GM12878 (cell line): ENCODE data around the gene TTLL11. TPM values are rescaled to one million over a fixed set of nuclear protein-coding genes. Genes with fewer than 3 reads are reported as not detected.

Experiments
- ATAC-seq: fragments of 200-7000 bp; cut with Tn5 transposase; 3 replicates; pipeline ENCODE4 v1.9.1; 2020; ENCODE audit warnings: mild to moderate bottlenecking, moderate library complexity
- BruUV-seq: library from RNA; stranded (reverse); fragments of 400-500 nt; replicated peaks from 2 replicates; lab custom pipeline; 2021; lab: Mats Ljungman, UMichigan
- CTCF ChIA-PET: fragments of 300-600 bp; sonication (Branson Sonifier 250); formaldehyde crosslinking; extraction: SDS; loops from one replicate; lab custom pipeline; 2021; ENCODE audit warnings: inconsistent platforms; lab: Yijun Ruan, JAX
- POLR2A ChIA-PET: fragments of 350-600 bp; formaldehyde crosslinking; extraction: SDS; loops from one replicate; lab custom pipeline; 2021; ENCODE audit warnings: inconsistent platforms; lab: Charles Lee
- RAD21 ChIA-PET: fragments of 300-600 bp; sonication (Branson Sonifier 250); formaldehyde crosslinking; loops from one replicate; lab custom pipeline; 2023; ENCODE audit warnings: antibody characterized with exemption; ENCODE audit not compliant: unreplicated experiment; lab: Charles Lee
- SMC1A ChIA-PET: fragments of 300-600 bp; sonication (Branson Sonifier 250); formaldehyde crosslinking; loops from one replicate; lab custom pipeline; 2023; ENCODE audit not compliant: unreplicated experiment, uncharacterized antibody; lab: Charles Lee
- DNase-seq: peaks from one replicate; pipeline ENCODE4 v3.0.0-alpha.2; 2011; ENCODE audit warnings: low read depth, low spot score
- FAIRE-seq: peaks from 3 replicates; lab custom pipeline; 2011; peaks lifted over from hg19 to GRCh38; lab: Jason Lieb, UNC
- H2AFZ ChIP-seq: 2 replicates; pipeline ENCODE4 v1.6.0; 2011; ENCODE audit warnings: low read depth, low read length, control low read depth; ENCODE audit not compliant: control insufficient read depth
- H3K27ac ChIP-seq: 2 replicates; pipeline ENCODE4 v1.5.1; 2011; ENCODE audit warnings: control low read depth; ENCODE audit not compliant: control insufficient read depth, insufficient read depth
- H3K27me3 ChIP-seq, 2 experiments: replicated peaks in 1 of 2; 2 replicates each; pipeline versions ENCODE4 v1.6.0 to v1.6.1; 2011; ENCODE audit warnings: low read length in 1 of 2; ENCODE audit not compliant: control insufficient read depth in 2 of 2, insufficient read depth in 2 of 2
- H3K36me3 ChIP-seq, 2 experiments: 2 replicates each; pipeline ENCODE4 v1.5.1; 2011; ENCODE audit warnings: low read length in 1 of 2; ENCODE audit not compliant: control insufficient read depth in 2 of 2, insufficient read depth in 2 of 2
- H3K4me1 ChIP-seq: 2 replicates; pipeline ENCODE4 v1.6.1; 2011; ENCODE audit warnings: mild to moderate bottlenecking, low read length, moderate library complexity, mixed read lengths; ENCODE audit not compliant: control insufficient read depth, insufficient read depth
- H3K4me2 ChIP-seq: 2 replicates; pipeline ENCODE4 v1.6.0; 2011; ENCODE audit warnings: control low read depth; ENCODE audit not compliant: control insufficient read depth, insufficient read depth
- H3K4me3 ChIP-seq: fragments of 200-600 bp; sonication (generic); 2 replicates; pipeline ENCODE4 v1.5.1; 2016
- H3K79me2 ChIP-seq: 2 replicates; pipeline ENCODE4 v1.6.0; 2011; ENCODE audit warnings: low read length; ENCODE audit not compliant: control insufficient read depth, insufficient read depth
- H3K9ac ChIP-seq: 2 replicates; pipeline ENCODE4 v1.8.0; 2011; ENCODE audit warnings: low read length, control low read depth, mixed read lengths; ENCODE audit not compliant: control insufficient read depth, insufficient read depth
- H3K9me3 ChIP-seq: replicated peaks from 3 replicates; pipeline ENCODE4 v1.5.1; 2011; ENCODE audit warnings: mild to moderate bottlenecking, low read length; ENCODE audit not compliant: control insufficient read depth, insufficient read depth
- H4K20me1 ChIP-seq: 2 replicates; pipeline ENCODE4 v1.6.0; 2011; ENCODE audit not compliant: control insufficient read depth, insufficient read depth
- EZH2 ChIP-seq: IDR thresholded peaks from 2 replicates; pipeline ENCODE4 v1.6.1; 2012; ENCODE audit warnings: low read depth, mild to moderate bottlenecking, control low read depth, inconsistent platforms, low read length, borderline replicate concordance; ENCODE audit not compliant: control insufficient read depth
- SPI1 ChIP-seq: IDR thresholded peaks from 2 replicates; pipeline ENCODE4 v1.6.1; 2011; ENCODE audit warnings: low read depth, mild to moderate bottlenecking, low read length, moderate library complexity, borderline replicate concordance; ENCODE audit not compliant: insufficient read depth
- SUZ12 ChIP-seq: fragments of 200-600 bp; sonication (generic); IDR thresholded peaks from one replicate; pipeline ENCODE4 v1.6.1; 2018; ENCODE audit warnings: antibody characterized with exemption, mild to moderate bottlenecking; ENCODE audit not compliant: unreplicated experiment
- ZBTB40 ChIP-seq: fragments of 450-650 bp; IDR thresholded peaks from 2 replicates; pipeline ENCODE4 v1.6.1; 2016; ENCODE audit warnings: mild to moderate bottlenecking, moderate library complexity, borderline replicate concordance
- ZNF217 ChIP-seq: fragments of 450-650 bp; IDR thresholded peaks from 2 replicates; pipeline ENCODE4 v1.6.1; 2017; ENCODE audit warnings: antibody characterized with exemption, mild to moderate bottlenecking
- WGBS: methylation state at CpG from one replicate; pipeline ENCODE4 v1.1.6; 2016; ENCODE audit warnings: low lambda C conversion rate; ENCODE audit not compliant: insufficient replicate concordance, insufficient coverage; ENCODE audit errors: missing lambda C conversion rate; 5-methylcytosine and 5-hydroxymethylcytosine counted together
- in situ Hi-C: fragments of 300-500 bp; cut with MboI; formaldehyde crosslinking; loops from 9 replicates; pipeline ENCODE4 v1.14.3; 2018; ENCODE audit warnings: mixed read lengths
- intact Hi-C: fragments of 100-400 bp; cut with micrococcal nuclease; formaldehyde crosslinking; loops from one replicate; pipeline ENCODE4 v1.14.2; 2022; ENCODE audit not compliant: unreplicated experiment
- polyA plus RNA-seq, 11 experiments: library from polyadenylated mRNA; depleted of rRNA in 4 of 11; unstranded in 6 of 11; stranded (reverse) in 5 of 11; fragments of >200 nt; fragmentation: Nextera tagmentation in 4 of 11; fragmentation: Illumina TruSeq in 1 of 11; extraction: Ambion mirVana in 4 of 11; extraction: Trizol in 1 of 11; gene quantifications; 1 replicate in 1 of 11; 2 replicates in 10 of 11; pipeline versions ENCODE4 v1.2.1 to v1.2.3, GENCODE V29; 2011 to 2016; ENCODE audit warnings: inconsistent platforms in 2 of 11, missing spikeins in 2 of 11, low read depth in 1 of 11
- total RNA-seq, 4 experiments: library from RNA; depleted of rRNA in 3 of 4; stranded (reverse); fragments of >200 nt in 3 of 4; fragmentation: Illumina TruSeq in 1 of 4; extraction: Trizol in 1 of 4; gene quantifications; 2 replicates each; pipeline versions ENCODE4 v1.2.1 to v1.2.3, GENCODE V29; 2013 to 2021

The TTLL11 gene
- total and polyA plus RNA-seq, 10 of the 15 experiments (the other 5 are each of a cell fraction or from before 2014, with no cell fraction given): 1.2 to 3.7 (median 2.9) TPM

DNA sequence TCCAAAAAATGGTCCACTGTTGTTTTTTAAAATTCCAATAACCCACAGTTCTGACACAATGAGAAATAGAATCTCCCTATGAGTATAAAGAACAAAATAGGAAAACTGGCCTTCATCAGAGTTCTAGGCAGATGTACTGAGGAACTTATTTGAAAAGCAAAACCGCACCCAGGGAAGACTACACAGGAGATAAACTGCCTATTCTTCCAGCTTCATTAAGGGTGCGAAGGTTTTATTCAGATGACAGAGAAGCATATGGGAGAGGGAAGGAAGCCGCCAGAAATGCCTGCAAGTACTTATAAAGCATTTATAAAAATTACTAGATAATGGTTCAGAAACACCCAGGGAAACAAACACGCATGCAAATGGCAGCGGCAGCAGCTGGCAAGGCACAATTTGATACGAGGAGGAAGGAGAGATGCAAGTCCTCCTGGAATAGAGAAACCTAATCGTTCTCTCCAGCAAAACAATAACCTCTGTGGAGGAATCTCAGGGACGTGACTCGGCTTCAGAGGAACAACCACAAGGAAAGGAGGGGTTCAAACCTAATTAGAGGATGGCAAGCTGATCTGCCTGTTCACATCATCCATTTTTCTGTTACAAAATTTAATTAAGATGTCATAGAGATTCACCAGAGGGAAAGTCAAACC lies 9.0 kb downstream of the TTLL11 start:
- BruUV-seq: no TSS peak
- intact Hi-C loops (no loop called here), in situ Hi-C loops (no loop called here)
- WGBS: 74% methylated on average over 9 of the region's 9 CpGs
- ChIA-PET POLR2A (no interaction called here), CTCF (interaction anchor here (1.0 kb wide), 1 partner anchor 13 kb away, joined by 3 read pairs; no protein-coding TSS in a partner anchor), RAD21 (no interaction called here), SMC1A (interaction anchor here (0.6 kb wide), 1 partner anchor 9 kb away, joined by 3 read pairs; the partner anchor contains the start of gene TTLL11)
- no peaks in the 10 kb centered on the region for H4K20me1 ChIP-seq
- H3K4me1 ChIP-seq: peaks cover 2% of the 10 kb centered on the region; the same call in 1 of the 2 replicates
- ATAC-seq (no peak), FAIRE-seq (no peak), DNase-seq (no peak)
- H3K9me3 ChIP-seq: no peaks in the 10 kb centered on the region
- no peak overlapping the region for H3K27ac ChIP-seq
- no peak overlapping the region for H2AFZ ChIP-seq
- no peak overlapping the region for H3K9ac ChIP-seq
- no peak for TF ChIP-seq SUZ12
- no peak for TF ChIP-seq ZNF217
- no peak for TF ChIP-seq ZBTB40
- TF ChIP-seq EZH2: no peak
- no peak for TF ChIP-seq SPI1
- no peaks in the 10 kb centered on the region for H3K27me3 ChIP-seq
- H3K4me2 ChIP-seq: no peak overlapping the region
- H3K36me3 ChIP-seq: no peaks in the 10 kb centered on the region
- no peaks in the 10 kb centered on the region for H3K79me2 ChIP-seq
- no peak overlapping the region for H3K4me3 ChIP-seq
